Liver (tissue), 9 donors: Measurements from ENCODE around the gene CTNNBL1. TPM values are rescaled to one million over a fixed set of nuclear protein-coding genes. Genes with fewer than 3 reads are reported as not detected.

Source experiments
- DNase-seq: peaks from one replicate; pipeline ENCODE4 v3.0.0-alpha.2; 2017; ENCODE audit warnings: low spot score
- H3K27ac ChIP-seq, 2 donors: one replicate each; pipeline ENCODE4 v1.7.0; 2013; ENCODE audit warnings: inconsistent platforms in 2 of 2, low read length in 2 of 2, control low read depth in 1 of 2, low read depth in 1 of 2, mild to moderate bottlenecking in 1 of 2
- H3K27me3 ChIP-seq, 4 donors: one replicate each; pipeline versions ENCODE4 v1.6.1 to v1.7.0; 2013; ENCODE audit warnings: low read length in 3 of 4, inconsistent platforms in 1 of 4, mild to moderate bottlenecking in 1 of 4, moderate library complexity in 1 of 4; ENCODE audit not compliant: control insufficient read depth in 4 of 4, insufficient read depth in 4 of 4
- H3K36me3 ChIP-seq, 4 donors: one replicate each; pipeline versions ENCODE4 v1.6.1 to v1.7.0; 2013; ENCODE audit warnings: low read length in 3 of 4, mild to moderate bottlenecking in 3 of 4, low read depth in 1 of 4, moderate library complexity in 1 of 4; ENCODE audit not compliant: control insufficient read depth in 4 of 4, insufficient read depth in 3 of 4
- H3K4me1 ChIP-seq, 4 donors: one replicate each; pipeline versions ENCODE4 v1.6.1 to v1.7.0; 2013; ENCODE audit warnings: low read length in 3 of 4, mild to moderate bottlenecking in 3 of 4, moderate library complexity in 1 of 4; ENCODE audit not compliant: control insufficient read depth in 4 of 4, insufficient read depth in 4 of 4
- H3K4me3 ChIP-seq, 3 donors: one replicate each; pipeline versions ENCODE4 v1.6.1 to v1.7.0; 2013; ENCODE audit warnings: low read length in 3 of 3, control low read depth in 1 of 3, low read depth in 1 of 3, mild to moderate bottlenecking in 1 of 3
- H3K9ac ChIP-seq, 2 donors: one replicate each; pipeline ENCODE4 v1.7.0; 2013; ENCODE audit warnings: low read length in 2 of 2, mild to moderate bottlenecking in 2 of 2, moderate library complexity in 2 of 2, control low read depth in 1 of 2, low read depth in 1 of 2
- H3K9me3 ChIP-seq, 4 donors: one replicate each; pipeline versions ENCODE4 v1.6.1 to v1.7.0; 2013; ENCODE audit warnings: low read length in 3 of 4; ENCODE audit not compliant: control insufficient read depth in 4 of 4
- FOXA1 ChIP-seq: IDR thresholded peaks from 2 replicates; pipeline ENCODE4 v1.6.1; 2016; ENCODE audit warnings: antibody characterized with exemption
- FOXA2 ChIP-seq: IDR thresholded peaks from 2 replicates; pipeline ENCODE4 v1.6.1; 2016; ENCODE audit warnings: antibody characterized with exemption
- HNF4A ChIP-seq, 2 donors: conservative IDR thresholded peaks; 2 replicates each; pipeline ENCODE4 v1.6.1; 2016; ENCODE audit warnings: antibody characterized with exemption in 2 of 2, mild to moderate bottlenecking in 2 of 2
- JUND ChIP-seq, 2 donors: IDR thresholded peaks; 2 replicates each; pipeline ENCODE4 v1.6.1; 2016; ENCODE audit warnings: antibody characterized with exemption in 2 of 2
- MAX ChIP-seq: IDR thresholded peaks from 2 replicates; pipeline ENCODE4 v1.6.1; 2016; ENCODE audit warnings: antibody characterized with exemption
- NR2F2 ChIP-seq: IDR thresholded peaks from 2 replicates; pipeline ENCODE4 v1.6.1; 2016; ENCODE audit warnings: antibody characterized with exemption
- RAD21 ChIP-seq, 2 donors: IDR thresholded peaks; 2 replicates each; pipeline ENCODE4 v1.6.1; 2016; ENCODE audit warnings: antibody characterized with exemption in 2 of 2, mild to moderate bottlenecking in 2 of 2
- REST ChIP-seq: IDR thresholded peaks from 2 replicates; pipeline ENCODE4 v1.6.1; 2016; ENCODE audit warnings: antibody characterized with exemption, mild to moderate bottlenecking
- TAF1 ChIP-seq: conservative IDR thresholded peaks from 2 replicates; pipeline ENCODE4 v1.6.1; 2016; ENCODE audit warnings: antibody characterized with exemption, mild to moderate bottlenecking
- YY1 ChIP-seq: IDR thresholded peaks from 2 replicates; pipeline ENCODE4 v1.6.1; 2016; ENCODE audit warnings: antibody characterized with exemption, mild to moderate bottlenecking
- whole genome bisulfite sequencing: extraction: QIAGEN DNeasy Blood & Tissue Kit; methylation state at CpG from one replicate; pipeline ENCODE4 v1.1.7; 2013; 5-methylcytosine and 5-hydroxymethylcytosine counted together
- polyA plus RNA-seq, 2 donors: library from polyadenylated mRNA; stranded (reverse) in 1 of 2; unstranded in 1 of 2; fragments of 200-250 nt in 1 of 2; fragments of >200 nt in 1 of 2; fragmentation: Nextera tagmentation in 1 of 2; extraction: Ambion mirVana in 1 of 2; gene quantifications; one replicate each; pipeline versions ENCODE4 v1.2.1 to v1.2.3, GENCODE V29; 2013 to 2015
- total RNA-seq, 2 donors: library from RNA; depleted of rRNA; stranded (reverse); fragments of >200 nt; gene quantifications; one replicate each; pipeline ENCODE4 v1.2.3, GENCODE V29; 2014
- donor health status: healthy.
- donor health status: healthy.
- donor health status: healthy.
- donor health status: healthy.
- donor health status: healthy.

The CTNNBL1 gene
- total and polyA plus RNA-seq, 4 donors: 18.3 to 25.4 (median 20.3) TPM

- 96% methylated on average over 5 of the region's 5 CpGs for WGBS
- TF ChIP-seq FOXA2 (no peak), TAF1 (no peak), HNF4A (conservative IDR thresholded peaks at IDR 0.05) (no peak)
- DNase-seq: no peak
- Histone ChIP-seq H3K27ac (no peak overlapping the region), H3K4me3 (no peak overlapping the region), H3K27me3 (no peaks in the 10 kb centered on the region), H3K9me3 (no peaks in the 10 kb centered on the region), H3K9ac (no peak overlapping the region), H3K4me1 (peaks cover 0 to 9% (median 2%) of the 10 kb centered on the region in 4 donors), H3K36me3 (peaks cover 5 to 51% (median 22%) of the 10 kb centered on the region in 4 donors)
Observed at GRCh38 chr20:37863289-37863688, 169.5 kb downstream of the CTNNBL1 start.

- peaks cover 0 to 9% (median 2%) of the 10 kb centered on the region in 4 donors for H3K4me1 ChIP-seq
- TF ChIP-seq NR2F2 (no peak), FOXA1 (no peak), TAF1 (no peak), JUND (IDR thresholded peaks at IDR 0.05) (no peak), RAD21 (IDR thresholded peaks at IDR 0.05) (no peak), HNF4A (conservative IDR thresholded peaks at IDR 0.05) (no peak), MAX (no peak)
- H3K36me3 ChIP-seq: peaks cover 6 to 57% (median 24%) of the 10 kb centered on the region in 4 donors
- DNase-seq: no peak
- no peak overlapping the region for H3K4me3 ChIP-seq
- no peak overlapping the region for H3K27ac ChIP-seq
- 76% methylated on average over 8 of the region's 8 CpGs for WGBS
- H3K9ac ChIP-seq: no peak overlapping the region
- H3K9me3 ChIP-seq: no peaks in the 10 kb centered on the region
- no peaks in the 10 kb centered on the region for H3K27me3 ChIP-seq
Observed at GRCh38 chr20:37864298-37864697, 170.5 kb downstream of the CTNNBL1 start.

- Histone ChIP-seq H3K4me1 (peaks cover 0 to 9% (median 2%) of the 10 kb centered on the region in 4 donors), H3K9me3 (no peaks in the 10 kb centered on the region), H3K36me3 (peaks cover 7 to 59% (median 17%) of the 10 kb centered on the region in 4 donors), H3K4me3 (no peak overlapping the region), H3K27ac (no peak overlapping the region), H3K27me3 (no peaks in the 10 kb centered on the region), H3K9ac (no peak overlapping the region)
- no peak for DNase-seq
- WGBS: 97% methylated on average over 10 of the region's 10 CpGs
- TF ChIP-seq REST (no peak), MAX (no peak), YY1 (no peak), JUND (IDR thresholded peaks at IDR 0.05) (no peak)
Observed at GRCh38 chr20:37866051-37866450, 172.2 kb downstream of the CTNNBL1 start.
